Fibroblast of the aortic adventitia (primary cell): ENCODE data around the gene NFIB. TPM values are rescaled to one million over a fixed set of nuclear protein-coding genes. Genes with fewer than 3 reads are reported as not detected.
A peak's percentile ranks its signal among the peaks of the same experiment; 100 is the strongest.

Source experiments
- DNase-seq: peaks from one replicate; pipeline ENCODE4 v3.0.0-alpha.2; 2010; ENCODE audit warnings: low read depth
- H3K4me3 ChIP-seq: 2 replicates; pipeline ENCODE4 v1.5.1; 2011; ENCODE audit warnings: low read depth, mild to moderate bottlenecking, control low read depth, low read length, moderate library complexity
- CTCF ChIP-seq: IDR thresholded peaks from 2 replicates; pipeline ENCODE4 v1.5.1; 2011; ENCODE audit warnings: mild to moderate bottlenecking, low read length, control low read depth, inconsistent platforms; ENCODE audit not compliant: insufficient read depth
- total RNA-seq: library from RNA; depleted of rRNA; stranded (reverse); fragments of >200 nt; gene quantifications from 2 replicates; pipeline ENCODE4 v1.2.3, GENCODE V29; 2012; ENCODE audit warnings: low replicate concordance

Gene NFIB
- total RNA-seq, 1 donor, result 111 TPM

GRCh38 chr9:14248149-14248548 lies 65.8 kb downstream of the NFIB start:
- no peak overlapping the region for H3K4me3 ChIP-seq
- DNase-seq, result no peak
- no peak for TF ChIP-seq CTCF

DNA sequence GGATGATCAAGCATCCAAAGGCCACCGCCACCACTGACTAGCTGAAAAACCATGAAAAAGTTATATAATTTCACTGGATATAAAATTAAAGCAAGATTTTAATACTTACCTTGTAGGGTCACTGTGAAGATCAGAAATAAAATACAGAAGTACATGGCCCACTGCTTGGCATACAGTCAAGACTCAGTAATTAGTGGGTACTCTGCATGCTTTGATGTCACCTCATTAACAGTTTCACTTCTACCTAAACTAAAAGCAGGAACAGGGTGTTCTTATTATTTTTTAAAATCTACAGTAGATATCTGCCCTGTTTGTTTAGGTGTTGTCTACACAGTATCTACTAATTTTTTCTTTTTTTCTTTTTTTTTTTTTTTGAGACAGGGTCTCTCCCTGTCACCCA lies 66.4 kb downstream of the NFIB start:
- TF ChIP-seq CTCF, result no peak
- no peak overlapping the region for H3K4me3 ChIP-seq
- DNase-seq, result no peak

DNA sequence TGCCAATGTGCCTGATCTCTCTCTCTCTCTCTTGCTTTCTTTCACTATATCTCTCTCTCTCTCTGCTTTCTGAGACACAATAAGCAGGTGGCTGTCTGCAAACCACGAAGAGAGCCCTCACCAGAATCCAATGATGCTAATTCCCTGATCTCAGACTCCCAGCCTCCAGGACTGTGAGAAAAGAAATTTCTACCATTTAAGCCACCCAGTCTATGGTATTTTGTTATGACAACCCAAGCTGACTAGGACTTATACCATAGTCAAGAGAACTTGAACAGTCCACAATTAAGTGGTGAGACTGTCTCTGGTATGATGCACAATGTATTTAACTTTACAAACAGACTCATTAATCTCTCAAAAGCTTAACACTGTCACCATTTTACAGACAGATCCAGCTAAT lies 67.0 kb downstream of the NFIB start:
- no peak for TF ChIP-seq CTCF
- H3K4me3 ChIP-seq, result no peak overlapping the region
- no peak for DNase-seq

- DNase-seq, result peak; percentile 81
- no peak overlapping the region for H3K4me3 ChIP-seq
- no peak for TF ChIP-seq CTCF
Measured at GRCh38 chr9:14245901-14246525, 67.9 kb downstream of the NFIB start.

DNA sequence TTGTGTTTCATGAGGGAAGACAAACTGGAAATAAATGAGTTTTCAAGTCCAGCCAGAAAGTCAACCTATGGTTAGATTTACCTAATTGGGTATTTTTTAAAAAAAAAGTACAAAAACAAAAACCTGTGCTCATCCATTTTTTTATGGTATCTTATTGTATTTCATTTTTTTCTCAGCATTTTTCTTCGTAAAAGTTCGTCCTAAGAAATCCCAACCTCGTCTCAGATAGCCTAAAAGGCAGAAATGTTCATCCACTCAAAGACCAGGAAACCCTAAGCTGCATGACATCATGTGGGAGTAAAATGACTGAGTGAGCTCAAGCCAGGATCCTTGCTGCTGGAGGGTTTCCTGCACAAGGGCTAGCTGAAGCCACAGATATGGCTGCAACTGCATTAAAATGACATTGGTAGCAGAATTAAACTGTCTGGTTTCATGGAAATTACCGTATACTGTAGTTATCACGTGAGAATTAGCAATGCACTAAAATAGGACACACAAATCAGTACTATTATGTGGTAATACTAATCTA lies 70.4 kb downstream of the NFIB start:
- H3K4me3 ChIP-seq, result no peak overlapping the region
- TF ChIP-seq CTCF, result no peak

GRCh38 chr9:14242150-14242805 lies 71.7 kb downstream of the NFIB start:
- H3K4me3 ChIP-seq, result no peak overlapping the region
- DNase-seq, result no peak

More for the DNA sequence above, 70.4 kb downstream of the NFIB start:
- peak; percentile 48 for DNase-seq

More at GRCh38 chr9:14242150-14242805, 71.7 kb downstream of the NFIB start:
- TF ChIP-seq CTCF, result no peak
